Right lobe of liver (tissue), 6 donors: ENCODE data around the gene IQCH. TPM values are rescaled to one million over a fixed set of nuclear protein-coding genes. Genes with fewer than 3 reads are reported as not detected.
"Not testable (repeated sequence)": the region's sequence is repeated elsewhere in the genome, so short reads cannot be mapped to it uniquely, and the experiment has no call there.

Experiments used
- ATAC-seq, 4 donors: fragments of 200-7000 bp; cut with Tn5 transposase; one replicate each; pipeline ENCODE4 v1.9.1; 2020; ENCODE audit warnings: mild to moderate bottlenecking in 4 of 4, moderate library complexity in 4 of 4
- DNase-seq, 3 donors: peaks; one replicate each; pipeline ENCODE4 v3.0.0-alpha.2; 2020
- H3K27ac ChIP-seq, 3 donors: fragments of 200-600 bp; one replicate each; pipeline ENCODE4 v1.8.0; 2022
- H3K27me3 ChIP-seq, 2 donors: fragments of 200-600 bp; one replicate each; pipeline ENCODE4 v1.8.0; 2022
- H3K36me3 ChIP-seq, 4 donors: fragments of 200-600 bp; sonication (generic) in 1 of 4; one replicate each; pipeline versions ENCODE4 v1.5.1 to v1.8.0; 2017 to 2022; ENCODE audit warnings: control low read depth in 1 of 4
- H3K4me1 ChIP-seq, 4 donors: fragments of 200-600 bp; sonication (generic) in 1 of 4; one replicate each; pipeline versions ENCODE4 v1.5.1 to v1.8.0; 2017 to 2022; ENCODE audit warnings: control low read depth in 1 of 4
- H3K4me3 ChIP-seq, 3 donors: fragments of 200-600 bp; one replicate each; pipeline ENCODE4 v1.8.0; 2022
- H3K9me3 ChIP-seq, 4 donors: fragments of 200-600 bp; sonication (generic) in 1 of 4; one replicate each; pipeline versions ENCODE4 v1.5.1 to v1.8.0; 2017 to 2022; ENCODE audit warnings: control low read depth in 1 of 4
- POLR2A ChIP-seq: fragments of 450-650 bp; IDR thresholded peaks from one replicate; pipeline ENCODE4 v1.6.1; 2017; ENCODE audit warnings: antibody characterized with exemption, mild to moderate bottlenecking
- WGBS: methylation state at CpG from one replicate; pipeline ENCODE4 v1.1.6; 2018; ENCODE audit warnings: low coverage, low lambda C conversion rate; ENCODE audit not compliant: insufficient coverage; ENCODE audit errors: missing lambda C conversion rate; 5-methylcytosine and 5-hydroxymethylcytosine counted together
- intact Hi-C, 2 donors: fragments of 100-400 bp; cut with DNase I; formaldehyde crosslinking; loops; one replicate each; pipeline versions ENCODE4 v1.11.2 to v1.14.1; 2022
- total RNA-seq, 6 experiments: library from RNA; depleted of rRNA in 2 of 6; stranded (reverse); fragments of >200 nt in 2 of 6; fragmentation: NEBNext Ultra II Directional in 3 of 6; extraction: Animal tissue kit (Norgen Biotek cat#: 25700) in 3 of 6; gene quantifications; one replicate each; pipeline versions ENCODE4 v1.1.0 to v1.2.4, GENCODE V29; 2016 to 2023
- TF ChIP-seq, protein P1 (sequence below), 4 donors: fragments of 200-600 bp in 3 of 4; fragments of 450-650 bp in 1 of 4; IDR thresholded peaks; one replicate each; pipeline versions ENCODE4 v1.5.1 to v1.8.0; 2016 to 2022; ENCODE audit warnings: antibody characterized with exemption in 4 of 4, mild to moderate bottlenecking in 2 of 4
- donor health status: DM: no; HTN: yes; CAD: no.
- donor health status: DM: no; HTN: no; CAD: no.
- donor health status: DM: no; HTN: no; CAD: no.
- donor health status: DM: no; HTN: yes; CAD: no.
- donor health status: DM: no; HTN: yes; CAD: no.

IQCH gene
- total RNA-seq, 6 experiments from 2014 or later: 0.91 to 2.3 (median 1.4) TPM

DNA sequence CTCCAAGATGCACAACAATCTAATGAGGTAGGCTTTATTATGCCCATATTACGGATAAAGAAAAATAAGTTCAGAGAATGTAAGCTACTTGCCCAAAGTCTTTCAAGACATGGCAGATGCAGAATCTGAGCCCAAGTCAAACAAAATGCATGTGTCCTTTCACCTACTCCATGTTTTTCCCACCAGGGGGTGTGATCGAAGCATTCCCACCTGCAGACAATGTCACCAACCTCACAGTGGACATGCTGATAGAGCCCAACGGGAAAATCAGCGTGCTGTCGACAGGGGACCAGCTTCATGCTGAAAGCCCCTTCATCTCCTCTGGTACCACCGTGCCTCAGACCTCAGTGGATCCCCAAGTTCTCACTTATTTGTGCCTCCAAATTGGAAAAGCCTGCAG is 166.5 kb downstream of the IQCH start:
- H3K36me3 ChIP-seq: no peaks in the 10 kb centered on the region
- DNase-seq (no peak), ATAC-seq (no peak)
- no peaks in the 10 kb centered on the region for H3K4me1 ChIP-seq
- H3K4me3 ChIP-seq: no peak overlapping the region
- intact Hi-C loops: no loop called here
- no peak overlapping the region for H3K27ac ChIP-seq
- TF ChIP-seq POLR2A: no peak
- TF ChIP-seq, protein P1, sequence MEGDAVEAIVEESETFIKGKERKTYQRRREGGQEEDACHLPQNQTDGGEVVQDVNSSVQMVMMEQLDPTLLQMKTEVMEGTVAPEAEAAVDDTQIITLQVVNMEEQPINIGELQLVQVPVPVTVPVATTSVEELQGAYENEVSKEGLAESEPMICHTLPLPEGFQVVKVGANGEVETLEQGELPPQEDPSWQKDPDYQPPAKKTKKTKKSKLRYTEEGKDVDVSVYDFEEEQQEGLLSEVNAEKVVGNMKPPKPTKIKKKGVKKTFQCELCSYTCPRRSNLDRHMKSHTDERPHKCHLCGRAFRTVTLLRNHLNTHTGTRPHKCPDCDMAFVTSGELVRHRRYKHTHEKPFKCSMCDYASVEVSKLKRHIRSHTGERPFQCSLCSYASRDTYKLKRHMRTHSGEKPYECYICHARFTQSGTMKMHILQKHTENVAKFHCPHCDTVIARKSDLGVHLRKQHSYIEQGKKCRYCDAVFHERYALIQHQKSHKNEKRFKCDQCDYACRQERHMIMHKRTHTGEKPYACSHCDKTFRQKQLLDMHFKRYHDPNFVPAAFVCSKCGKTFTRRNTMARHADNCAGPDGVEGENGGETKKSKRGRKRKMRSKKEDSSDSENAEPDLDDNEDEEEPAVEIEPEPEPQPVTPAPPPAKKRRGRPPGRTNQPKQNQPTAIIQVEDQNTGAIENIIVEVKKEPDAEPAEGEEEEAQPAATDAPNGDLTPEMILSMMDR (IDR thresholded peaks at IDR 0.05): no peak
- 95% methylated on average over 2 of the region's 6 CpGs for WGBS
- H3K9me3 ChIP-seq: no peaks in the 10 kb centered on the region
- no peaks in the 10 kb centered on the region for H3K27me3 ChIP-seq

DNA sequence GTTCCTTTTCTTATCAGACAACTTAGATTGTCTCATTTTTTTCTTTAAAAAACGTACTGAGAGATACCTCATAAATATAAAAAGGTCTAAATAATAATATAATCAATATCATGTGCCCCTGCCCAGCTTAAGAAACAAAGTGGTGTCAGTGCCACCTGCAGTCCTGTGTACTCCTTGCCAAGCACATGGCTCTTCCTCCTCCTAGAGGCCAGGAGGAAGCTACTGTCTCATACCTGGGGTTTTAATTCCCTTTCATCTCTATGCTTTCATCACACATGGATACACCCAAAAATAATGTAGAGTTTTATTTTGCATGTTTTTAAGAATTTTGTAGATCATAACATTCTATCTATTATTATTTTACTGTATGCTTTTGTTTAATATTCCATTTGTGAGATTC is 167.7 kb downstream of the IQCH start:
- no peaks in the 10 kb centered on the region for H3K9me3 ChIP-seq
- H3K36me3 ChIP-seq: no peaks in the 10 kb centered on the region
- intact Hi-C loops: no loop called here
- DNase-seq: no peak
- WGBS: 61% methylated on average over 1 of the region's 1 CpG
- H3K4me3 ChIP-seq: no peak overlapping the region
- H3K4me1 ChIP-seq: no peaks in the 10 kb centered on the region
- ATAC-seq: peak in 2 of 4 donors; percentile 38 to 42
- no peaks in the 10 kb centered on the region for H3K27me3 ChIP-seq
- H3K27ac ChIP-seq: no peak overlapping the region
- no peak for TF ChIP-seq POLR2A
- TF ChIP-seq, protein P1 (IDR thresholded peaks at IDR 0.05): peak in 1 of 4 donors; percentile 16

DNA sequence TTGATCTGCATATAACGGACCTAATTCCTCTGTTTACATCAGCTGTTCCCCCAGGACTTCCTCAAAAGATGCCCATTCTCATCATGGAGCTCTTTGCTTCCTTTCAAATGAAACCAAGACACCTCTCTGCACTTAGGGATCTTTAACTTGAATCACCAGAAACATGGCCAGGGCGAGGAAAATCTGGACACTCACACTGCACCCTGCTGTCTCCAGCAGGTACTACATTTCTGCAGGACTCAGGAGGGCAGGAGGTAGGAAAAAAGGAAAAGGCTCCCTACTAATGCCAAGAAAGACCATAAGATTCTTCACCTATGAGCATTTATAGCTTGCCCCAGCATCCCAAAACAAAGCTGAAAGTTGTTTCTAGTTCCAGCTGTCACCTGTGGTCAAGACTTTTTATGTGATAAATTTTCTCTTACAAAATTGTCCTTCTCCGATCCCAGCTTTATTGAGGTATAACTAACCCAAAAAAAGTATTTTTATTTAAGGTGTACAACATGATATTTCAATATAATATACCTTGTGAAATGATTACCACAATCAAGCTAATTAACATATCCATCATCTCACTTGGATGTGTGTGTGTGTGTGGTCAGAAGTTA is 179.0 kb downstream of the IQCH start:
- intact Hi-C loops: loop anchor here in 1 of 2 donors (5.0 kb wide), 1 partner anchor 486 kb away; no protein-coding TSS in a partner anchor
- peak in 2 of 3 donors; percentile 36 to 48 for DNase-seq
- Histone ChIP-seq H3K27ac (no peak overlapping the region), H3K27me3 (no peaks in the 10 kb centered on the region), H3K9me3 (no peaks in the 10 kb centered on the region), H3K36me3 (no peaks in the 10 kb centered on the region), H3K4me3 (no peak overlapping the region), H3K4me1 (peaks cover 0 to 3% (median 0%) of the 10 kb centered on the region in 4 donors)
- ATAC-seq: peak; percentile 92 to 97 (median 94)
- no peak for TF ChIP-seq POLR2A
- TF ChIP-seq, protein P1 (IDR thresholded peaks at IDR 0.05): peak; percentile 75 to 81 (median 78)
- WGBS: 43% methylated on average over 3 of the region's 3 CpGs

DNA sequence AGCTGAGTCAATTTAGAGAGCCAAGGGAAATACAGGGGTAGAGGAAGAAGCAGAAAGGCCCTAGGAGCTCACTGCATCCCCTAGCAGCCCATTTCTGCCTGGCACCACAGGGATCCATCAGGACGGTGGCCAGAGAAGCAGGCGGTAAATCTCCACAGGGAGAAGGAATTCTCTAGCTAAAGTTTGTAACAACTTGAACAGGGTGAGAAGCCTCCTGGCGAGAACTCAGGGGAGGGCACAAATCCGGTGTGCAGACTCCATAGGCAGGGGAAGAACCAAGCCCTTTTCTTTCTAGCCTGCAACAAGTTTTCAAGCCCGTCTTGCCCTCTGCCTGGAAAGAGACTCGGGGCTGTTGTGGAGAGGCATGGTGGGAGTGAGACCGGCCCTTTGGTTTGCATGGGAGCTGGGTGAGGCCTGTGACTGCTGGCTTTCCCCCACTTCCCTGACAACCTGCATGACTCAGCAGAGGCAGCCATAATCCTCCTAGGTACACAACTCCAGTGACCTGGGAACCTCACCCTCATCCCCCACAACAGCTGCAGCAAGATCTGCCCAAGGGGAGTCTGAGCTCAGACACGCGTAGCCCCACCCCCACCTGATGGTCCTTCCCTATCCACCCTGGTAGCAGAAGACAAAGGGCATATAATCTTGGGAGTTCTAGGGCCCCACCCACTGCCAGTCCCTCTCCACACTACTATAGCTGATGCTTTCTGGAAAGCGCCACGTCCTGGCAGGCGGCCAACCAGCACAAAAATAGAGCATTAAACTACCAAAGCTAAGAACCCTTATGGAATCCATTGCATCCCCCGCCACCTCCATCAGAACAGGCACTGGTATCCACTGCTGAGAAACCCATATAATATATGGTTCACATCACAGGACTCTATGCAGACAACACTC is 182.0 kb downstream of the IQCH start:
- H3K36me3 ChIP-seq, ATAC-seq, H3K4me3 ChIP-seq, DNase-seq, H3K9me3 ChIP-seq, intact Hi-C loops, H3K4me1 ChIP-seq, H3K27ac ChIP-seq, H3K27me3 ChIP-seq: not testable (repeated sequence)
- WGBS: 93% methylated on average over 3 of the region's 13 CpGs

DNA sequence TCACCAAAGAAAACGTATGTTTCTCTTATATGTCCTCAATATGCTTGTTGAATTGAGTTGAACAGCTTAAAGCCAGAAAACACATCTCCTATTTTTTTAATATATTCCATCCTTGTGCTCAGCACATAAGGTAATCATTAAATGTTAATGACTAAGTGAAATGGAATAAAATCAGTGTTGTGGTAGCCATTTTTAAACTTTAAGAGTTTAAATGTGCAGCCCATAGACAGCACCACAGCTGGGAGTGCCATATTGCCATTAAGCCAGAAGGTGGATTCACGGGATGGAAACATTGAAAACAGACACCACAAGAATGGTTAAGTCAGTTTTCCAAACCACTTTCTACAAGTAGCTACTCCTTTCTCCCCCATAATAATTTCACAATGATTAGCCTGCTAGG is 189.5 kb downstream of the IQCH start:
- ATAC-seq (no peak), DNase-seq (no peak)
- no peaks in the 10 kb centered on the region for H3K4me1 ChIP-seq
- no peaks in the 10 kb centered on the region for H3K27me3 ChIP-seq
- H3K27ac ChIP-seq: no peak overlapping the region
- H3K4me3 ChIP-seq: no peak overlapping the region
- H3K36me3 ChIP-seq: no peaks in the 10 kb centered on the region
- H3K9me3 ChIP-seq: no peaks in the 10 kb centered on the region
- TF ChIP-seq POLR2A: no peak
- TF ChIP-seq, protein P1 (IDR thresholded peaks at IDR 0.05): no peak
- intact Hi-C loops: no loop called here
- 81% methylated on average over 2 of the region's 2 CpGs for WGBS
